ENCODE measurements around the gene MEGF11.

DNA sequence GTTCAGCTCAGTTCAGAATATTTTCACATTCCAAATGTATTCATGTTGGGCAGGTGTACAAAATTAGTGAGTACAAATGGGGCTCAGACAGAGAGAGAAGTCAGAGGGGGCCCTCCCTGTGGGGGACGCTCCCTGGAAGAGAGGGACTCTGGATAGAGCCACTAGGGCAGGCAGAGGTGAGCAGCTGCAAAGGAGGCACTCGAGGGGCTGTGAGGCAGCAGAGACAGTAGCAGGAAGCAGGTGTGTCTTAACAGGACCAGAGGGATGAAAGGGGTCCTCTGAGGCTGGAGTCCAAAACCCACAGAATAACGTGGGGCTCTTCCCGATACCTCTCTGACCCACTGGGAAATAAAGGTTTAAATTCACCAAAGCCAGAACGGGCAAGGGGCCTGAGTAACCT, 127.1 kb downstream of the MEGF11 start:
- no peak for TF ChIP-seq POLR2A (IDR thresholded peaks at IDR 0.05)
- no peak for TF ChIP-seq CTCF (IDR thresholded peaks at IDR 0.05)
